H1 (cell line): ENCODE data around the gene NPBWR2. TPM values are rescaled to one million over a fixed set of nuclear protein-coding genes. Genes with fewer than 3 reads are reported as not detected.

Source experiments
- CTCF ChIA-PET: fragments of 300-600 bp; sonication (Branson Sonifier 250); formaldehyde crosslinking; loops from one replicate; lab custom pipeline; 2021; ENCODE audit not compliant: partially characterized antibody; lab: Charles Lee
- POLR2A ChIA-PET: fragments of 300-600 bp; sonication (Branson Sonifier 250); formaldehyde crosslinking; loops from one replicate; lab custom pipeline; 2021; ENCODE audit warnings: inconsistent platforms; ENCODE audit not compliant: partially characterized antibody; lab: Charles Lee
- DNase-seq, 2 experiments: peaks; one replicate each; pipeline versions ENCODE4 v3.0.0 to v3.0.0-alpha.2; 2010 to 2022; ENCODE audit warnings: low spot score in 2 of 2, low read depth in 1 of 2, mixed read lengths in 1 of 2
- FAIRE-seq: peaks from 2 replicates; lab custom pipeline; 2011; peaks lifted over from hg19 to GRCh38; lab: Jason Lieb, UNC
- H2AFZ ChIP-seq: 2 replicates; pipeline ENCODE4 v1.8.1; 2012; ENCODE audit warnings: low read length, inconsistent platforms
- H2AK5ac ChIP-seq: 2 replicates; pipeline ENCODE4 v1.6.1; 2013; ENCODE audit warnings: low read depth, low read length
- H2BK120ac ChIP-seq: replicated peaks from 2 replicates; pipeline ENCODE3; 2013; ENCODE audit warnings: low read depth, low read length, inconsistent platforms
- H2BK12ac ChIP-seq: 2 replicates; pipeline ENCODE4 v1.6.1; 2013; ENCODE audit warnings: low read depth, low read length
- H2BK15ac ChIP-seq: 2 replicates; pipeline ENCODE4 v1.6.1; 2013; ENCODE audit warnings: low read length
- H2BK20ac ChIP-seq: 2 replicates; pipeline ENCODE4 v1.6.1; 2013; ENCODE audit warnings: low read length
- H2BK5ac ChIP-seq: 2 replicates; pipeline ENCODE4 v1.6.1; 2013; ENCODE audit warnings: low read depth, low read length
- H3K14ac ChIP-seq: 2 replicates; pipeline ENCODE4 v1.6.1; 2013; ENCODE audit warnings: inconsistent platforms; ENCODE audit not compliant: insufficient read length
- H3K18ac ChIP-seq: 2 replicates; pipeline ENCODE4 v1.6.1; 2013; ENCODE audit warnings: low read length; ENCODE audit errors: extremely low read depth
- H3K23ac ChIP-seq: 2 replicates; pipeline ENCODE4 v1.6.1; 2013; ENCODE audit warnings: inconsistent platforms; ENCODE audit not compliant: insufficient read length
- H3K23me2 ChIP-seq: 2 replicates; pipeline ENCODE4 v1.6.1; 2013; ENCODE audit warnings: low read depth, low read length
- H3K27ac ChIP-seq: 2 replicates; pipeline ENCODE4 v1.6.1; 2011; ENCODE audit warnings: low read depth, low read length, inconsistent platforms
- H3K27me3 ChIP-seq, 4 experiments: replicated peaks in 1 of 4; 1 replicate in 1 of 4; 2 replicates in 3 of 4; pipeline versions ENCODE4 v1.6.1 to v1.8.1; 2011 to 2013; ENCODE audit warnings: low read length in 3 of 4, mild to moderate bottlenecking in 3 of 4, inconsistent platforms in 2 of 4, mixed read lengths in 2 of 4, moderate library complexity in 1 of 4; ENCODE audit not compliant: control insufficient read depth in 3 of 4, insufficient read depth in 3 of 4; ENCODE audit errors: extremely low read depth in 1 of 4
- H3K36me3 ChIP-seq, 4 experiments: 2 replicates each; pipeline versions ENCODE4 v1.6.1 to v1.8.1; 2011 to 2013; ENCODE audit warnings: mild to moderate bottlenecking in 4 of 4, low read length in 3 of 4, moderate library complexity in 2 of 4, control low read depth in 1 of 4, inconsistent platforms in 1 of 4; ENCODE audit not compliant: insufficient read depth in 4 of 4, control insufficient read depth in 2 of 4
- H3K4ac ChIP-seq: replicated peaks from 2 replicates; pipeline ENCODE3; 2013; ENCODE audit warnings: low read length, low read depth, mixed read lengths, inconsistent platforms; ENCODE audit not compliant: insufficient read length
- H3K4me1 ChIP-seq, 4 experiments: replicated peaks in 1 of 4; 1 replicate in 1 of 4; 2 replicates in 3 of 4; pipeline versions ENCODE4 v1.6.1 to v1.8.1; 2011 to 2013; ENCODE audit warnings: low read length in 3 of 4, inconsistent platforms in 2 of 4, mixed read lengths in 1 of 4; ENCODE audit not compliant: insufficient read depth in 4 of 4, control insufficient read depth in 3 of 4
- H3K4me2 ChIP-seq, 2 experiments: 2 replicates each; pipeline versions ENCODE4 v1.6.1 to v1.8.1; 2011 to 2013; ENCODE audit warnings: low read depth in 2 of 2, low read length in 2 of 2, control low read depth in 1 of 2, inconsistent platforms in 1 of 2, mild to moderate bottlenecking in 1 of 2; ENCODE audit not compliant: insufficient read depth in 1 of 2
- H3K4me3 ChIP-seq, 4 experiments: fragments of 200-600, 300-600 bp in 1 of 4; sonication (generic), shearing (Covaris generic), sonication (Bioruptor Twin) in 1 of 4; 2 replicates each; pipeline versions ENCODE4 v1.5.1 to v1.8.1; 2011 to 2016; ENCODE audit warnings: low read length in 4 of 4, low read depth in 3 of 4, control low read depth in 2 of 4, inconsistent platforms in 2 of 4, mild to moderate bottlenecking in 2 of 4, mixed read lengths in 1 of 4, moderate library complexity in 1 of 4; ENCODE audit not compliant: insufficient read depth in 2 of 4; ENCODE audit errors: extremely low read depth in 1 of 4
- H3K56ac ChIP-seq: replicated peaks from 2 replicates; pipeline ENCODE3; 2013; ENCODE audit warnings: low read depth, mild to moderate bottlenecking, mixed read lengths, low read length, inconsistent platforms; ENCODE audit not compliant: insufficient read length
- H3K79me1 ChIP-seq: 2 replicates; pipeline ENCODE4 v1.6.1; 2013; ENCODE audit warnings: low read depth, low read length, control low read depth
- H3K79me2 ChIP-seq, 2 experiments: 2 replicates each; pipeline versions ENCODE4 v1.6.1 to v1.8.1; 2012 to 2013; ENCODE audit warnings: low read length in 2 of 2, mild to moderate bottlenecking in 2 of 2, inconsistent platforms in 1 of 2; ENCODE audit not compliant: insufficient read depth in 2 of 2, control insufficient read depth in 1 of 2
- H3K9ac ChIP-seq, 4 experiments: replicated peaks in 1 of 4; 1 replicate in 1 of 4; 2 replicates in 3 of 4; pipeline versions ENCODE4 v1.6.1 to v1.8.1; 2011 to 2013; ENCODE audit warnings: low read depth in 3 of 4, low read length in 3 of 4, control low read depth in 2 of 4, mild to moderate bottlenecking in 2 of 4, moderate library complexity in 2 of 4, inconsistent platforms in 1 of 4; ENCODE audit errors: extremely low read depth in 1 of 4
- H3K9me3 ChIP-seq, 2 experiments: 2 replicates each; pipeline versions ENCODE4 v1.6.1 to v1.8.1; 2012 to 2013; ENCODE audit warnings: mild to moderate bottlenecking in 2 of 2, moderate library complexity in 2 of 2, control low read depth in 1 of 2, inconsistent platforms in 1 of 2, low read depth in 1 of 2, low read length in 1 of 2, mixed read lengths in 1 of 2; ENCODE audit not compliant: insufficient read depth in 2 of 2
- H4K20me1 ChIP-seq, 2 experiments: replicated peaks in 1 of 2; 2 replicates each; pipeline versions ENCODE3 to v1.8.1; 2011 to 2013; ENCODE audit warnings: inconsistent platforms in 2 of 2, low read length in 2 of 2, mild to moderate bottlenecking in 1 of 2; ENCODE audit not compliant: insufficient read depth in 2 of 2, control insufficient read depth in 1 of 2
- H4K5ac ChIP-seq: 2 replicates; pipeline ENCODE4 v1.6.1; 2013; ENCODE audit warnings: low read length, low read depth, mixed read lengths, inconsistent platforms; ENCODE audit not compliant: insufficient read length
- H4K8ac ChIP-seq: 2 replicates; pipeline ENCODE4 v1.8.0; 2013; ENCODE audit warnings: mild to moderate bottlenecking, moderate library complexity, low read length, inconsistent platforms; ENCODE audit not compliant: insufficient read depth; ENCODE audit errors: extremely low read depth
- H4K91ac ChIP-seq: replicated peaks from 2 replicates; pipeline ENCODE3; 2013; ENCODE audit warnings: low read length, mixed read lengths, inconsistent platforms; ENCODE audit not compliant: insufficient read length
- HDAC2 ChIP-seq, 2 experiments: fragments of 300-600 bp in 1 of 2; sonication (generic) in 1 of 2; IDR thresholded peaks; 2 replicates each; pipeline ENCODE4 v1.6.1; 2011 to 2012; ENCODE audit warnings: low read depth in 2 of 2, low read length in 2 of 2, mild to moderate bottlenecking in 2 of 2, moderate library complexity in 2 of 2, borderline replicate concordance in 1 of 2, inconsistent platforms in 1 of 2
- JUND ChIP-seq: IDR thresholded peaks from 2 replicates; pipeline ENCODE4 v1.6.1; 2011; ENCODE audit warnings: mild to moderate bottlenecking, improper control_type of control experiment, low read length
- KDM4A ChIP-seq: IDR thresholded peaks from one replicate; pipeline ENCODE4 v1.7.1; 2012; ENCODE audit warnings: low read depth, mild to moderate bottlenecking, moderate library complexity, low read length, inconsistent platforms; ENCODE audit not compliant: severe bottlenecking
- POU5F1 ChIP-seq: IDR thresholded peaks from 2 replicates; pipeline ENCODE4 v1.6.1; 2011; ENCODE audit warnings: low read depth, mild to moderate bottlenecking, low read length, moderate library complexity
- RBBP5 ChIP-seq: IDR thresholded peaks from 2 replicates; pipeline ENCODE4 v1.7.1; 2012; ENCODE audit warnings: low read depth, mild to moderate bottlenecking, inconsistent platforms, low read length, moderate library complexity, borderline replicate concordance
- RNF2 ChIP-seq: fragments of 200-900, 300-1000 bp; sonication (generic); IDR thresholded peaks from 2 replicates; pipeline ENCODE4 v1.7.1; 2016; ENCODE audit warnings: borderline replicate concordance, low read depth, mild to moderate bottlenecking, antibody characterized with exemption, low read length; ENCODE audit not compliant: poor library complexity, severe bottlenecking; ENCODE audit errors: missing control alignments
- SAP30 ChIP-seq: fragments of 300-600 bp; sonication (generic); IDR thresholded peaks from 2 replicates; pipeline ENCODE4 v1.7.1; 2012; ENCODE audit warnings: low read length, moderate library complexity, mild to moderate bottlenecking, inconsistent platforms; ENCODE audit not compliant: insufficient read depth, insufficient replicate concordance
- SP2 ChIP-seq: IDR thresholded peaks from 2 replicates; pipeline ENCODE4 v1.6.1; 2012; ENCODE audit warnings: mild to moderate bottlenecking, low read length, inconsistent platforms
- TAF1 ChIP-seq: IDR thresholded peaks from 2 replicates; pipeline ENCODE4 v1.6.1; 2011; ENCODE audit warnings: mild to moderate bottlenecking, low read depth, low read length
- TBP ChIP-seq: IDR thresholded peaks from 2 replicates; pipeline ENCODE4 v1.6.1; 2011; ENCODE audit warnings: low read depth, low read length, improper control_type of control experiment
- WGBS, 2 experiments: shearing (Covaris generic) in 1 of 2; methylation state at CpG; one replicate each; pipeline versions ENCODE4 v1.1.6 to v1.1.7; 2013 to 2015; ENCODE audit warnings: low lambda C conversion rate in 2 of 2, mixed read lengths in 2 of 2, inconsistent platforms in 1 of 2, low coverage in 1 of 2, missing lambda C conversion rate in 1 of 2; ENCODE audit not compliant: insufficient replicate concordance in 2 of 2, insufficient coverage in 1 of 2, insufficient read length in 1 of 2; ENCODE audit errors: extremely low coverage in 1 of 2, missing lambda C conversion rate in 1 of 2; 5-methylcytosine and 5-hydroxymethylcytosine counted together
- polyA plus RNA-seq, 7 experiments: library from polyadenylated mRNA; depleted of rRNA in 3 of 7; stranded (reverse) in 5 of 7; unstranded in 2 of 7; fragments of >200 nt in 5 of 7; fragments of 200-250 nt in 2 of 7; gene quantifications; 1 replicate in 5 of 7; 2 replicates in 1 of 7; 4 replicates in 1 of 7; pipeline versions ENCODE4 v1.2.1 to v1.2.3, GENCODE V29; 2011 to 2013; ENCODE audit warnings: missing spikeins in 2 of 7, mixed read lengths in 2 of 7
- total RNA-seq: library from RNA; stranded (reverse); fragmentation: NEBNext Ultra II Directional; extraction: Animal tissue kit (Norgen Biotek cat#: 25700); gene quantifications from 2 replicates; pipeline ENCODE4 v1.2.1, GENCODE V29; 2021
- TF ChIP-seq, protein P1 (sequence below): IDR thresholded peaks from 2 replicates; pipeline ENCODE4 v1.6.1; 2011; ENCODE audit warnings: low read length, improper control_type of control experiment

Gene NPBWR2
- total and polyA plus RNA-seq, 2 of the 8 experiments (the other 6 are each of a cell fraction or from before 2014, with no cell fraction given) = not detected

DNA sequence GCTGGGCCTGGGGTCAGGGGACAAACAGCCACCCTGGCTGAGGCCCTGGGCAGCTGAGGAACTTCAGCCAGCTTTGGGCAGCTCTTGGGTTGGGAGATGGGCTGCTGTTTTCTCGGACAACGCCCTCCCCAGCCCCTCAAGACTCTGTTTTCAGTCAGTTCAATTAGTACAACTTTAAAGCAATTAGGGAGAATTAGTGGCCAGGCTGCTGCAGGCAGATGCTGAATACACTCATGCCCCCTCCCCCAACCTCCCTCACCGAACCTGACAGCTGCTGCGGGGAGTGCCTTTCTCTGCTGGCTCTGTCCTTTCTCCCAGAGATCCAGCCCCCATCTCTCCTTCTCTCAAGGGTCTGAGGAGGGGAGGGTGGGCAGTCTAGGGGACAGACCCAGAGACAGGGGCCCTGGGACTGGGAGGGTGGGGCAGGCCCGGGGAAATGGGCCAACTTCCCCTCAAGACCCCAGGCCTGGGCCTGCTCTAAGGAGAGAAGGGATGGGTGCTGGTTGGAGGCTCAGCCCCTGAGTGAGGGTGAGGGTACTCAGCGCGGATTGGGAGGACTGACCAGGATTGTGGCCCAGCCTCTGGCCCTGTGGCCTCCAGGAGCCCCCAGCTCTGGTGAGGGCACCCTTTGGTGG, 39.1 kb upstream of the NPBWR2 start:
- CTCF ChIA-PET = interaction anchor here (0.6 to 4.6 kb wide), 11 partner anchors 10 to 76 kb away, joined by 3 to 16 read pairs (median 3); no protein-coding TSS in a partner anchor
- Histone ChIP-seq H4K8ac (peak overlapping the region; percentile 35; the same call in 1 of the 2 replicates), H3K9ac (no peak overlapping the region), H3K4me3 (no peak overlapping the region), H2BK120ac (no peak overlapping the region), H3K79me1 (no peaks in the 10 kb centered on the region), H2BK5ac (no peak overlapping the region), H2BK15ac (no peak overlapping the region), H3K4me1 (peaks cover 0 to 8% (median 2%) of the 10 kb centered on the region in 4 experiments; a peak in 4 of 7 replicates), H3K23me2 (no peaks in the 10 kb centered on the region), H3K56ac (no peak overlapping the region), H3K79me2 (no peaks in the 10 kb centered on the region), H2BK12ac (no peak overlapping the region), H4K91ac (no peak overlapping the region), H2AFZ (no peak overlapping the region), H3K14ac (no peak overlapping the region), H4K5ac (no peak overlapping the region), H3K27ac (no peak overlapping the region), H3K18ac (no peak overlapping the region), H2BK20ac (no peak overlapping the region), H3K27me3 (no peaks in the 10 kb centered on the region), H3K4me2 (no peak overlapping the region), H3K9me3 (peaks cover 19 to 21% of the 10 kb centered on the region in 2 experiments), H3K36me3 (no peaks in the 10 kb centered on the region; a peak in 1 of 8 replicates), H4K20me1 (peaks cover 0 to 3% of the 10 kb centered on the region in 2 experiments), H3K4ac (no peak overlapping the region), H2AK5ac (no peak overlapping the region), H3K23ac (no peak overlapping the region)
- WGBS, 2 experiments = 97% methylated on average over 4 of the region's 7 CpGs; no CpG with 5 or more reads in 1 of the 2 experiments
- DNase-seq = peak in 1 of 2 experiments; percentile 11
- FAIRE-seq = no peak
- POLR2A ChIA-PET = interaction anchor here (1.3 kb wide), 1 partner anchor 8 kb away, joined by 4 read pairs; no protein-coding TSS in a partner anchor
- TF ChIP-seq KDM4A (no peak), JUND (no peak), POU5F1 (no peak), TAF1 (no peak), SAP30 (no peak), HDAC2 (IDR thresholded peaks at IDR 0.05; ENCODE audit: borderline replicate concordance in 1 of 2, low read depth in 2 of 2, low read length in 2 of 2) (no peak), SP2 (no peak), TBP (no peak), RNF2 (no peak), RBBP5 (no peak)
- TF ChIP-seq, protein P1, sequence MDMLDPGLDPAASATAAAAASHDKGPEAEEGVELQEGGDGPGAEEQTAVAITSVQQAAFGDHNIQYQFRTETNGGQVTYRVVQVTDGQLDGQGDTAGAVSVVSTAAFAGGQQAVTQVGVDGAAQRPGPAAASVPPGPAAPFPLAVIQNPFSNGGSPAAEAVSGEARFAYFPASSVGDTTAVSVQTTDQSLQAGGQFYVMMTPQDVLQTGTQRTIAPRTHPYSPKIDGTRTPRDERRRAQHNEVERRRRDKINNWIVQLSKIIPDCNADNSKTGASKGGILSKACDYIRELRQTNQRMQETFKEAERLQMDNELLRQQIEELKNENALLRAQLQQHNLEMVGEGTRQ = no peak
